GM18867 (cell line): ENCODE data around the gene ELL2.

Experiments used
- ATAC-seq: cut with Tn5 transposase; IDR thresholded peaks from one replicate; pipeline ENCODE4 v1.9.1; 2021; ENCODE audit warnings: mild to moderate bottlenecking, moderate library complexity; ENCODE audit not compliant: unreplicated experiment

ELL2 gene

DNA sequence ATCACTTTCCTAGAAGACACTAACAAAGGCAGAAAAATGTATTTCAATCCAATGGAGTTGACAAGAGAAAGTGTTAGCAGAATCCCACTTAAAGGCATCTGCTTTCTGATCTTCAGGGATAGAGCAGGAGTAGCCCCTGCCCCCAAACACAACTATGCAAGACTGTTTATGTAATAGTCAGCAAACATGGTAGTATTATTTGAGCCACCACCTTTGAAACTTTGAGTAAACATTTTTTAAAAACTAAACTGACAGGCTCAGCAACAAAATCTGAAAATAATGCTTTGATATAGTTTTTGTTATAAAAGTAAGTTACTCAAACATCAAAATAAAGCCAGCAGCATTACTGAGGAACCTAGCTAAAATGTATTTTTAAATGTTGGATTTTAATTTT, 4.8 kb downstream of the ELL2 start:
- no peak for ATAC-seq

GRCh38 chr5:95956021-95956899, 5.4 kb downstream of the ELL2 start:
- ATAC-seq, result no peak

- ATAC-seq, result no peak
Observed at GRCh38 chr5:95954716-95955115, 6.9 kb downstream of the ELL2 start.

GRCh38 chr5:95953021-95953702, 8.5 kb downstream of the ELL2 start:
- ATAC-seq, result no peak

DNA sequence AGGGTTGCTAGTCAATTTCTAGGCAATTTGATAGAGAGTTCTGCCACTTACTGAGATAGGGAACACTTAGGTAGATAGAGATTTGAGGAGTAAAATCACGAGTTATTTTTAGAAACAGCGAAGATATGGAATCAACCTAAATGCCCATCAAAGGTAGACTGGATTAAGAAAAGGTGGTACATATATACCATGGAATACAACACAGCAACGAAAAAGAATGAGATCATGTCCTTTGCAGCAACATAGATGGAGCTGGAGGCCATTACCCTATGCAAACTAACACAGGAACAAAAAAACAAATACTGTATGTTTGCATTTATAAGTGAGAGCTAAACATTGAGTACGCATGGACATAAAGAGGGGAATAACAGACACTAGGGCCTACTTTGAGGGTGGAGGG, 9.7 kb downstream of the ELL2 start:
- ATAC-seq, result no peak

DNA sequence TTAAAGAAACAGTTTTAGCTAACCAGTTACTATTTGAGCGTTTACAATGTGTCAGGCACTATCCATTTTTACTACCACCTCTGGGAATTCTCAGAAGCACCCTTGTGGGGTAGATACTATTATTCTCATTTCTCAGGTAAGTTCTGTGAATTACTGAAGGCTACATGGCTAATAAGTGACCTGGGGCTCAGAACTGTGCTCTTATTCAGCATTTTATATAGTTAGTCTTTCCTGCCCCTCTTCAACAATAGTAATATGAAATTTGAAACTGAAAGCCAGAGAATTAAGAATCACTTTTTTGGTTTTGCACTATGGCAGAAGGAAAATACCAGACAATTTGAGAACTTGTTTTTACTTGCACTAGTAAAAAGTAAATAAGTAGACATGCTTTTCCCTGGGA, 11.8 kb downstream of the ELL2 start:
- ATAC-seq, result peak; percentile 65

GRCh38 chr5:95948631-95949030, 13.0 kb downstream of the ELL2 start:
- ATAC-seq, result no peak

GRCh38 chr5:95946451-95946850, 15.2 kb downstream of the ELL2 start:
- no peak for ATAC-seq

DNA sequence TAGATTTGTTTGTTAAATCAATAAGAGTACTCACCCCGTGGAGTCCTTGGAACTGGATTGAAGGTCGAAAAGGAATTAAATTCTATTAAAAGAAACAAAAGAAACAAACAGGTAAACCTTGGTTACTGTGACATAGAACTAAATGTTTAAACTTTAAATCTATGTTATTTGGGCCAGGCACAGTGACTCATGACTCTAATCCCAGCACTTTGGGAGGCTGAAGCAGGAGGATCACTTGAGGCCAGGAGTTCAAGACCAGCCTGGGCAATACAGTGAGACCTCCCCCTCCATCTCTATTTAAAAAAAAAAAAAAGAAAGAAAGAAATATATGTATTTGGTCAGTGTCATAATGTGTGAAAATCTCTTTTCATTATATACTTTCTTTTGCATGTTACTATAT, 18.7 kb downstream of the ELL2 start:
- no peak for ATAC-seq

DNA sequence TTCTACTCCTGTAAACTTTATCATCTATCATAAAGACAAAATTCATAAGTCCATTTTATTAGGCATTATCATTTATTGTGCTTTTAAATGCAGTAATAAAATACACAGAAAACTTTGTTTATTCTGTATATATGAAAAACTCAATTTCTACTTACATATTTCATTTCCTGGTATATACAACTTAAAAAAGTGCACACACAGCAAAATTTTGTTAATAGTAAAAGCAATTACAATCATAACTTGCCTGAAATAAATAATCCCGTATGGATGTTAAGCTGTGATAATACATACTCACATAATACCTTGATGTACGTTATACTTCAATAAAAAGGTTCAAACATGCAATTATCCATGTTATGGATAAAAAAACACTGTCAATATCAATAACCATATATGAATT, 19.2 kb downstream of the ELL2 start:
- no peak for ATAC-seq

GRCh38 chr5:95941756-95942155, 19.9 kb downstream of the ELL2 start:
- no peak for ATAC-seq

DNA sequence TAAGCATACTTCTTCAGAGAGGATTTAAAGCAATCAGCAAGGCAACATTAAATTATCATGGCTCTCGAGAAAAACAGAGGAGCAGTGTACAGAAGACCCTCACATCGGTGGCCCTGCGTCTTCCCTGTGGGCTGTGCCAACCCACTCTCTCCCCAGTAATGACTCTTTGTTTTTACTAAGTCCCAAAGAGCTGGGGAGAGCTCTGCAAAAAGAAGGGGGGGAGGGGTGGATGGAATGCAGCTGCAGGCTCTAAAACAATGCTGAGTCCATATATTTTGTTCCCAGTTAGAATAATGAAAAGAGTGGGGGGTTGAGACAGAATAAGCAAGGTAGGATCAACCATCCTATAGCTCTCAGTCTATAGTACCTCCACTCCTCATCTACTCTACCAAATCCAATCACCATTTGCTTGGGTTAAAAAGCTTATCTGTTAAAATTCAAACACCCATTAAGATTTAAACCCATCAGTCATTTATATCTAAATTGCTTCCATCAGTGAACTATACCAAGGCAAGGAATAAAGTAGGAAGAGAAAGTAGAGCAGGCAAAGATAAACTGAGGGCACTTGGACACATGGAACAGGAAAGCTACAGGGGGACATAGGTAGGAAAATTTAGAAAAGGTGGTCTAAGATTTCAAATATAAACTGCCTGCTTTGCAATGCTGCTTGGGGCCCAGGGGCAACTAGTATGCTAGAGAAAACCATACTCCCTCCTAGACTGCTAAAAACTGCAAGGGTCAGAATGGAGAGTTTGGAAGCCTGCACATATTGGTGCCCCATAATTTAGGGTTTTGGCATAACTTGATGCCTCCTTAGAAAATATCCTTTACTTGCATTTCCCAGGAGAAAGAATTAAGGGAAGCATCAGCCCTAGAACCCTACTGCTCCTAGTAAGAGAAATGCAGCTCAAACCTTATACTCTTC, 20.6 kb downstream of the ELL2 start:
- ATAC-seq, result no peak

DNA sequence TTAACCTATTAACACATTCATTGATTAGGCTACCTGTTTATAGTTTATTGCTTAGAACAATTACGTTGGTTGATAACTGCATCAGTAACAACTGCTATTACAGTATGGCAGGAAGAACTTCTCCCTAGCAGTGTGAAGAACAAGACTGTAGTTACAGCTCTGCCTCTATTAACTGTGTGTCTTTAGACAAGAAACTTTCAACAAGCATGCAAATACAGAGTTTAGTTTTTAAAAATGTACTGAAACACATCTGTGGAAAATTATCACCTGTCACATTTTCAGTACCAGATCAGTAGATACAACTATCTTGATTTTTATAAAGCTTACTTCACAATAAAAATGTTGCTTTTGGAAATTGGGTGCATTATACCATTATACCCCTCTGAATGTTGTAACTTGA, 22.2 kb downstream of the ELL2 start:
- peak; percentile 76 for ATAC-seq

- no peak for ATAC-seq
Observed at GRCh38 chr5:95938766-95939165, 22.9 kb downstream of the ELL2 start.

- no peak for ATAC-seq
Observed at GRCh38 chr5:95938347-95938746, 23.3 kb downstream of the ELL2 start.

DNA sequence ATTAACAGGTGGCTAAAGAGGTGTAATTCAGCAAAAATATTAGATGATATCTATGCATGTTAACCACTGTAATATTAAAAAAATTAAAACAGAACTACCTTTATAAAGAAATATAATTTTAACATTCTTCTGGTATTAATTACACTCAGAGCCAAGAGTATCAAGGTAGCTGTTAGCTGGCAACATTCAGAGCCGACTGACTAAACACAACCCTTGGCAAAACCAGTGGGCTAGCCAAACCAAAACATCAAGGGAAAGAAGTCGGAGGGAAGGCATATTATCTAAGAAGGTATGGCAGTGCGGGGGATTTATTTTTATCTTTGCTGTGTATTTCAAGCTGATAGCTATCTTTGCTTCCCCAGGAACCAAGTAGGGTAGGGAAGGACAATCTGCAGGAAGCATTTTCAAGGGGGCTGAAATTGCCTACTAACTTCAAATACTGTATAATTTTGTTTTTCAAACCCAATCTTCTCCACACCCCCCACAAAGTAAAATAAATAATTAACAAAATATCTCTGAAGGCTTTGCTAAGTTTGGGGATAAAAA, 24.0 kb downstream of the ELL2 start:
- ATAC-seq, result no peak

DNA sequence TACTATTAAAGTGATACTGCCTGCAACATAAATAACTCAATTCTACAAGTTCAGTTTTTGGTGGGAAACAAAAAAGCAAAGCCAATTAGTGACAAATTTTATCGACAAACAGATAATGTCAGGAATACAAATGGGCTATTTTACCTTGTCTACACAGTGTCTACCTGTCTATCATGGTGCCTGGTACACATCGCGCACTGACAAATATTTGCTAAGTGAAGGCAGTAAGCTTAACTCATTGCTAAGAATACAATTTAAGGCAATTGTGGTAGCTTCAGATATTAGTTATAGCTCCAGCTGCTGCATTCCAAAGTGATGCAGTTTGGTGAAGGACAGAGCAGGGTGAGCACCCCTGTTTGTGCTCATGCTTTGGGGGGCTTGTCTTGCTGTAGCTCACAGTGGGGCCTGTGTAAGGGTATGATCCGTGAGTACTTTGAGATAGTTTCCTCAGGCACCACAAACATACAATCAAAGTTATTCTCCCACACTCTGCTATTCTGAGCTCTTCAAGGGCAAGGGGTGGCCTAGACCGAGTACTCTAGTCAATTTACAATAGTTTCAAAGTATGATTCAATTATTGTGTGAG, 24.7 kb downstream of the ELL2 start:
- ATAC-seq, result no peak

- no peak for ATAC-seq
Observed at GRCh38 chr5:95935553-95936100, 26.0 kb downstream of the ELL2 start.

DNA sequence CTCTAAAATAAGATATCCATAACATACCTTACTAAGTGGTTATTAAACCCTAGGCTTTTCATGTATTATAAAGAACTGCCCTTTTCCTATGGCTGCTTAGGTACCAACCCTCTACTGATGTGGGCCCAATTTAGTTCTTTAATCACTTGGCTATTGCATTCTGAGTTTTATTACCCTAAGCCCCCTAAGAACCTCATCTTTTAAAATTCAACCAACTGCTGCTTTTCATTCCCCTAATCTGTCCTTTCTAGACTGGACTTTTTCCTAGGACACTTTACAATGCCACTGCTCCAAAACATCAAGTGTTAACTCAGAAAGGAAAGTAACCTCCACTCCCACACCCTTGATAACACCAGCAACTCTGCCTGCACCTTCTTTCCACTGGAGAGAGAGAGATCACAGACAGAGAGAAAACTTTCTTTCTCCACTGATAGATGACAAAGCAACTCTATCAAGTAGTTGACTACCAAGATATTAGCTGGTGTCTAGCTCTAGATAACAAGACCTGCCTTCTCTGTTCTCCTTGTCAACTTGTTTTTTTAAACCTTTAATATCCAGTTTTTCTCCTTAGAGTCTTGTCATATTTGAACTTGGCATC, 27.3 kb downstream of the ELL2 start:
- no peak for ATAC-seq

DNA sequence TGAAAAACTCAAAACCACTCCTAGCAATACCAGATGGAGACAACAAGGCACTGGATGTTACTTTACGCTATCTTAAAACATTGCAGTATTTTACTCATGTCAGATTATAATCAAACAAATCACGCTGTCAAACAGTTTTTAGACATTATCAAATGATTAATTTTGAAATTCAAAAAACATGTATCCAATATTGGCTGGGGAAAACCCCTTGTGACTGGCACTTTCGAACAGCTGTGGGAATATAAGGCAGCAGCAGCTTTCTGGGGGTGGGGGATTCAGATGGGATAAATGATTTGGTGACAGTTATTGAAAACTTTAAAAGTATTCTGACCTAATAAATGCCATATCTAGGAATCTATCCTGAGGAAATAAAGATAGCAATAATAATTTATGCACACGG, 28.7 kb downstream of the ELL2 start:
- ATAC-seq, result no peak
